OCI-LY7 (cell line): ENCODE data around the gene HCAR3. TPM values are rescaled to one million over a fixed set of nuclear protein-coding genes. Genes with fewer than 3 reads are reported as not detected.

ENCODE experiments used
- BruUV-seq: library from RNA; stranded (reverse); fragments of 400-500 nt; replicated peaks from 2 replicates; lab custom pipeline; 2021; lab: Mats Ljungman, UMichigan
- CTCF ChIA-PET: fragments of 300-600 bp; sonication (Branson Sonifier 250); formaldehyde crosslinking; loops from one replicate; lab custom pipeline; 2022; ENCODE audit warnings: antibody characterized with exemption; ENCODE audit not compliant: unreplicated experiment; lab: Charles Lee
- POLR2A ChIA-PET: fragments of 300-600 bp; sonication (Branson Sonifier 250); formaldehyde crosslinking; loops from one replicate; lab custom pipeline; 2022; ENCODE audit warnings: antibody characterized with exemption; lab: Charles Lee
- DNase-seq: peaks from one replicate; pipeline ENCODE4 v3.0.0-alpha.2; 2015; ENCODE audit warnings: low spot score
- H2AFZ ChIP-seq: fragments of 200-600 bp; sonication (generic), shearing (Covaris generic); 2 replicates; pipeline ENCODE4 v1.6.1; 2014; ENCODE audit warnings: mild to moderate bottlenecking, antibody characterized with exemption, low read length, moderate library complexity
- H3K27ac ChIP-seq: fragments of 200-600 bp; sonication (generic); 2 replicates; pipeline ENCODE4 v1.5.1; 2014; ENCODE audit warnings: mixed run types, low read depth, mild to moderate bottlenecking, moderate library complexity, low read length, inconsistent platforms; ENCODE audit not compliant: poor library complexity, severe bottlenecking
- H3K36me3 ChIP-seq: fragments of 200-600 bp; sonication (generic); 2 replicates; pipeline ENCODE4 v1.6.1; 2014; ENCODE audit warnings: mild to moderate bottlenecking, antibody characterized with exemption, low read length, moderate library complexity, mixed read lengths; ENCODE audit not compliant: insufficient read depth
- H3K4me1 ChIP-seq: fragments of 200-600 bp; sonication (generic); 2 replicates; pipeline ENCODE4 v1.5.1; 2014; ENCODE audit warnings: mild to moderate bottlenecking, low read length; ENCODE audit not compliant: insufficient read depth, poor library complexity, severe bottlenecking
- H3K4me2 ChIP-seq: fragments of 200-600 bp; sonication (generic); 2 replicates; pipeline ENCODE4 v1.6.1; 2014; ENCODE audit warnings: mild to moderate bottlenecking, low read length
- H3K4me3 ChIP-seq: fragments of 200-600 bp; sonication (generic); 2 replicates; pipeline ENCODE4 v1.5.1; 2014; ENCODE audit warnings: mild to moderate bottlenecking, low read depth, low read length; ENCODE audit not compliant: poor library complexity, severe bottlenecking
- H3K79me2 ChIP-seq: fragments of 200-600 bp; sonication (generic); 2 replicates; pipeline ENCODE4 v1.6.1; 2016; ENCODE audit warnings: low read depth, mild to moderate bottlenecking, low read length, moderate library complexity, mixed read lengths; ENCODE audit not compliant: insufficient read depth
- H3K9me2 ChIP-seq: fragments of 200-600 bp; sonication (generic); 2 replicates; pipeline ENCODE4 v1.6.1; 2016; ENCODE audit warnings: mild to moderate bottlenecking, low read length, mixed read lengths; ENCODE audit not compliant: insufficient read depth
- H3K9me3 ChIP-seq: fragments of 200-600 bp; sonication (generic); 2 replicates; pipeline ENCODE4 v1.6.1; 2014; ENCODE audit warnings: mild to moderate bottlenecking, mixed run types, low read length, mixed read lengths
- H4K20me1 ChIP-seq: fragments of 200-600 bp; sonication (generic); 2 replicates; pipeline ENCODE4 v1.6.1; 2014; ENCODE audit warnings: mild to moderate bottlenecking, antibody characterized with exemption, low read length, moderate library complexity, mixed read lengths; ENCODE audit not compliant: insufficient read depth
- EZH2phosphoT487 ChIP-seq: fragments of 200-600 bp; sonication (generic); IDR thresholded peaks from 2 replicates; pipeline ENCODE4 v1.6.1; 2018; ENCODE audit warnings: low read depth, borderline replicate concordance, mild to moderate bottlenecking, mixed run types, antibody characterized with exemption, low read length, moderate library complexity, mixed read lengths
- intact Hi-C: fragments of 100-400 bp; cut with micrococcal nuclease; formaldehyde crosslinking; loops from one replicate; pipeline ENCODE4 v1.10.0; 2022; ENCODE audit not compliant: unreplicated experiment
- total RNA-seq, 2 experiments: library from RNA; depleted of rRNA in 1 of 2; stranded (reverse); fragments of >200 nt in 1 of 2; shearing (Covaris generic) in 1 of 2; gene quantifications; 2 replicates each; pipeline ENCODE4 v1.2.3, GENCODE V29; 2014 to 2022
- TF ChIP-seq, protein P1 (sequence below): fragments of 200-600 bp; sonication (generic); conservative IDR thresholded peaks from 2 replicates; pipeline ENCODE4 v1.5.1; 2014; ENCODE audit warnings: mild to moderate bottlenecking, antibody characterized with exemption, low read length, moderate library complexity, mixed read lengths

The HCAR3 gene
- total RNA-seq, 2 experiments from 2014 or later: not detected

DNA sequence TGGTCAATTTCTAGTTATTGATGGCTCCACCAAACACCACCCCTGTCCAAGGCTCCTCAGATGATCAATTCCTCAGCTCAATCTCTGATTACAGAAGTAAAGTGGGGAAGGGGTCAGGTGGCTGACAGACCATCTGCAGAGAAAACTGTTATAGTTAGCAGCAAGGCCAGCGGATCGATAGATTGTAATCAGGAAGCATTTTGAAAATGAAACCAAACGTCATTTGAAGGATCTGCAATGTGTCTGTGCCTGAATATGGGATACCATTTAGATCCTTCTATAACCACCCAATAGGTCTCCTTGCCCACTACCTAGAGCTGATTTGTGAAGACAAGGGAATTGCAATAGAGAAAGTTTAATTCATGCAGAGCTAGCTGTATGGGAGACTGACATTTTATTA, 25.0 kb downstream of the HCAR3 start:
- Histone ChIP-seq H3K27ac (no peak overlapping the region), H3K9me2 (no peaks in the 10 kb centered on the region), H3K36me3 (no peaks in the 10 kb centered on the region), H4K20me1 (no peaks in the 10 kb centered on the region), H3K4me2 (no peak overlapping the region), H2AFZ (0 out of 2 replicates have a peak overlapping the region, but pooled peaks have one; percentile 27), H3K9me3 (no peaks in the 10 kb centered on the region), H3K4me1 (no peaks in the 10 kb centered on the region), H3K79me2 (no peaks in the 10 kb centered on the region), H3K4me3 (no peak overlapping the region)
- intact Hi-C loops: no loop called here
- DNase-seq: no peak
- no TSS peak for BruUV-seq
- ChIA-PET POLR2A (interaction anchor here (0.6 to 1.0 kb wide), 2 partner anchors 20 to 749 kb away, joined by 3 to 4 read pairs; no protein-coding TSS in a partner anchor), CTCF (no interaction called here)
- TF ChIP-seq EZH2phosphoT487: no peak
- TF ChIP-seq, protein P1, sequence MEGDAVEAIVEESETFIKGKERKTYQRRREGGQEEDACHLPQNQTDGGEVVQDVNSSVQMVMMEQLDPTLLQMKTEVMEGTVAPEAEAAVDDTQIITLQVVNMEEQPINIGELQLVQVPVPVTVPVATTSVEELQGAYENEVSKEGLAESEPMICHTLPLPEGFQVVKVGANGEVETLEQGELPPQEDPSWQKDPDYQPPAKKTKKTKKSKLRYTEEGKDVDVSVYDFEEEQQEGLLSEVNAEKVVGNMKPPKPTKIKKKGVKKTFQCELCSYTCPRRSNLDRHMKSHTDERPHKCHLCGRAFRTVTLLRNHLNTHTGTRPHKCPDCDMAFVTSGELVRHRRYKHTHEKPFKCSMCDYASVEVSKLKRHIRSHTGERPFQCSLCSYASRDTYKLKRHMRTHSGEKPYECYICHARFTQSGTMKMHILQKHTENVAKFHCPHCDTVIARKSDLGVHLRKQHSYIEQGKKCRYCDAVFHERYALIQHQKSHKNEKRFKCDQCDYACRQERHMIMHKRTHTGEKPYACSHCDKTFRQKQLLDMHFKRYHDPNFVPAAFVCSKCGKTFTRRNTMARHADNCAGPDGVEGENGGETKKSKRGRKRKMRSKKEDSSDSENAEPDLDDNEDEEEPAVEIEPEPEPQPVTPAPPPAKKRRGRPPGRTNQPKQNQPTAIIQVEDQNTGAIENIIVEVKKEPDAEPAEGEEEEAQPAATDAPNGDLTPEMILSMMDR: no peak

DNA sequence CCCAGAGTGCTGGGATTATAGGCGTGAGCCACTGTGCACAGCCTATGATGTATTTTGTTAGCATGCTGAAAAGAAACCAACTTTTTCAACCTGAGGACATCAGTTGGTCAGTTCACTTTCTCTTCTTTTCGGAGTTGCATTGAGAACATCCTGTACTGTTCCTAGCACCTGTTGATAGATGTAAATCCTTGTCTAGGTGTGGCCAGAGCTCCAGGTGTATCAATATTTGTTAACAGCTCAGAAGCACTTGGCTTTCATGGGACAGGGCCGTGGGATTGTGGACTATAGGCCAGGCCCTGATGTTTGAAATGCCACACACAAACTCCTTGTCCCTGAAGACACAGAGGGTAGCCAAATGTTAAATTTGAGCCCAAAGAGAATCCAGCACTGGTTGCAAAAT, 28.3 kb downstream of the HCAR3 start:
- BruUV-seq: no TSS peak
- H3K79me2 ChIP-seq: no peaks in the 10 kb centered on the region
- ChIA-PET POLR2A (no interaction called here), CTCF (no interaction called here)
- H2AFZ ChIP-seq: no peak overlapping the region
- no peak overlapping the region for H3K27ac ChIP-seq
- no peak for DNase-seq
- H4K20me1 ChIP-seq: no peaks in the 10 kb centered on the region
- no peaks in the 10 kb centered on the region for H3K36me3 ChIP-seq
- H3K4me3 ChIP-seq: no peak overlapping the region
- intact Hi-C loops: no loop called here
- no peaks in the 10 kb centered on the region for H3K9me3 ChIP-seq
- H3K4me1 ChIP-seq: no peaks in the 10 kb centered on the region
- H3K4me2 ChIP-seq: no peak overlapping the region
- TF ChIP-seq EZH2phosphoT487: no peak
- TF ChIP-seq, protein P1: no peak
- H3K9me2 ChIP-seq: no peaks in the 10 kb centered on the region

DNA sequence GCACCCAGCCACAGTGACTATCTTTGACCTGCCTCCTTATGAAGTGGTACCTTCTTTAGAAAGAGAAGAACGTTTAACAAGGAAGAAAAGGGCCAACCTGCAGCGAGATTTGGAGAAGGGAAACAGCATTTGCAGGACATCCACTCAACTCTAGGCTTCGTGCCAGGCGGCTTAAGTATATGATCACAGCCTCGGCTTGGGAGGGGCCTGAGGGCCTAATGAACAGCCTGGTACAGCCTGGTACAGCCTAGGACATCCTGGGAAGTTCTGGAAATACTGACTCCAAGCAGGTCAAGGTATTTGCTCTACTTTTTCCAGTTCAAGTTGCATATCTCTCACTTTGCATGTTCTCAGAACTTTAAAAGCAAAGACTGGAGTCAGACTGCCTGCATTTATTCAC, 29.5 kb downstream of the HCAR3 start:
- no peak for TF ChIP-seq EZH2phosphoT487
- TF ChIP-seq, protein P1: no peak
- no peaks in the 10 kb centered on the region for H3K9me2 ChIP-seq
- ChIA-PET CTCF (no interaction called here), POLR2A (no interaction called here)
- H4K20me1 ChIP-seq: no peaks in the 10 kb centered on the region
- no peak overlapping the region for H3K4me2 ChIP-seq
- H3K36me3 ChIP-seq: no peaks in the 10 kb centered on the region
- intact Hi-C loops: no loop called here
- H3K9me3 ChIP-seq: no peaks in the 10 kb centered on the region
- no peak overlapping the region for H3K4me3 ChIP-seq
- no peaks in the 10 kb centered on the region for H3K79me2 ChIP-seq
- BruUV-seq: no TSS peak
- DNase-seq: no peak
- no peak overlapping the region for H2AFZ ChIP-seq
- no peaks in the 10 kb centered on the region for H3K4me1 ChIP-seq
- no peak overlapping the region for H3K27ac ChIP-seq
